KG1 (cell line): Measurements from ENCODE around the gene RTTN.
"Not testable (repeated sequence)": the region's sequence is repeated elsewhere in the genome, so short reads cannot be mapped to it uniquely, and the experiment has no call there.

Source experiments
- DNase-seq: peaks from one replicate; lab custom pipeline; 2025; lab: John Stamatoyannopoulos, UW

RTTN gene

DNA sequence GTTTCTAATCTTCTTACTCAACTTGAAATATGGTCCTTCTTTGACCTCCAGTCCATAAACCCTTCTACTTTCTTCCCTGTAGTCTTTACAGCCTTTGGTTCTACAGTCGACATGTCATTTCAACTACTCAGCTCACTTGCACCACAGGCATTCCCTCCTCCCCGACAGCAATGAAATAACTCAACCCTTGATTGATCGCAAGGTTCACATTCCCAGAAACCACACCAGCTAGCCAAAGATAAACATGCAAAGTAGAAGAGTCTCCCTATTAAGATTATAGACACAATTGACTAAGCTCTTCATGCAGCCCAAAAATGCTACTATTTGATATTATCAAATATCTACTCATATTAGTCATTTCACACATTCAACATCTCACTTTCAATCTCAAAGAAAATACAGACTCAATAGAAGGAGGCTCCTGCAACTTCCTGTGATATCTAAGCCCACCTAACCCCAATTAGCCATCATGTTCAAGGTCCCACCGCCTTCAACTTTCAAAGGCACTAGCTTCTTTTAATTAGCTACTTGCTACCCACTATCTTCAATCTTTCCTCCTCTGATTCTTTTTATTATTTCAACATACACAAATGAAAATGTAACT lies 50.8 kb downstream of the RTTN start:
- no peak for DNase-seq

DNA sequence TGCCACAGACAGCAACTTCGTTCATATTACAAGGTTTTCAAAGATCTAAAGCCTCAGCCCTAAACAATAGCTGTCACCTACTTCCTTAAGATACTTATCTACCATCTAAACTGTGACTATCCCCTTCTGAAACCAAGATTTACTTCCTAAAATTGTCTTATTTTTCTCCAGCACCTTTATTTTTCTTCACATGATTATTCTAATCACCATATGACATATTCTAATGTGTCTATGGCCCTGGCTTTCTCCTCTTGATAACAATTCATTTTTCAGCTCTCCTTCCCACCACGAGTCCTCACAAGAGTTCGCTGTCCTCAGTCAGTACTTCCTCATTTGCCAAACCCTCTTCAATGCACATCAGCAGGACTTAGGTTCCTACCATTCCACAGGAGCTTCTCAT lies 53.9 kb downstream of the RTTN start:
- peak; percentile 18 for DNase-seq

DNA sequence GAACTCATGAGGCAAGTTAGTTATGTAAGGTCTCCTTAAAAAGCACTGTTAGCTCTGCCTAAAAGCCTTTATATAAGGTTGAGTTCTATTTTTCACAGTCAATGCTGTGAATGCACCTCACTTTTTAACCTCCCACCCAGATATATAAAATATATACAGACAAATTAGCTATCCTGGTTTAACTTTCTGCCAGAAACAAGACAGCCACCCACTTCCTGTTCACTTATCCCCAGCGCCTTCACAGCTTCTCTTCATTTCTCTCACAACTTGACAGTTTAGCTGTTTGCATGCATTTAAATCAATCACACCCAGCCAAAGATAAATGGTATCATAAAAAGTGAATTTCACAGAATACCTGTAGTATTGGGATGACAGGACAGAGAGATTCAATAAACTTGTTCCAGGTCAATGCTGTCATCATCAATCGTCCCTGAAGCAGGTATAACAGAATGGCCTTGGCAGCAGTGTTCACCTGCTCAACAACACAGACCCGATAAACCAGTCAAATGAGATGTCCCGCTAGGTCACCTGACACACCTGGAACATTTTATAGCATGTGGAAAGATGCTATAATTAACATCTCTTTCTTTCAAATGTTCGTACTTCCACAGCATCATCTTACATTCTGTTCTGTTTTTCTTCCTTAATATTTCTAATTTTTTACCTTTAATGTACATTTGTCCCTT lies 55.7 kb downstream of the RTTN start:
- no peak for DNase-seq

DNA sequence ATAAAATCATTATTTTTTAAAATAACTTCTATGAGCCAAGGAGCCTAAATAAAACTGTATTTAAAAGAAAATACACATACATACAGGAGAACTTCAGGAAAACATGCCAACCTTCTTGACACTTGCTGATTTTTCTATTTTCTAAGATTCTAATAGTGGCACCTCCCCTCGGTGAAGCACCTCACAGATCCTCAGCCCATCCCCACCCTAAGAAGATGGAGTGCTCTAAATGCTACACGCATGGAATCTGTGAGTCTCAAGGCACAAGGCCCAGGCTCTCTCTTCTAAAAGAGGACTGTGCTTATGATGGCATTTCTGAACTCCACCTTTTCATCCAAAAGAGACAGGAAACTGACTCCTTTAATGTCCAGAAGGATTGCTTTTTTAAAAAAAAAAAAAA lies 56.3 kb downstream of the RTTN start:
- no peak for DNase-seq

DNA sequence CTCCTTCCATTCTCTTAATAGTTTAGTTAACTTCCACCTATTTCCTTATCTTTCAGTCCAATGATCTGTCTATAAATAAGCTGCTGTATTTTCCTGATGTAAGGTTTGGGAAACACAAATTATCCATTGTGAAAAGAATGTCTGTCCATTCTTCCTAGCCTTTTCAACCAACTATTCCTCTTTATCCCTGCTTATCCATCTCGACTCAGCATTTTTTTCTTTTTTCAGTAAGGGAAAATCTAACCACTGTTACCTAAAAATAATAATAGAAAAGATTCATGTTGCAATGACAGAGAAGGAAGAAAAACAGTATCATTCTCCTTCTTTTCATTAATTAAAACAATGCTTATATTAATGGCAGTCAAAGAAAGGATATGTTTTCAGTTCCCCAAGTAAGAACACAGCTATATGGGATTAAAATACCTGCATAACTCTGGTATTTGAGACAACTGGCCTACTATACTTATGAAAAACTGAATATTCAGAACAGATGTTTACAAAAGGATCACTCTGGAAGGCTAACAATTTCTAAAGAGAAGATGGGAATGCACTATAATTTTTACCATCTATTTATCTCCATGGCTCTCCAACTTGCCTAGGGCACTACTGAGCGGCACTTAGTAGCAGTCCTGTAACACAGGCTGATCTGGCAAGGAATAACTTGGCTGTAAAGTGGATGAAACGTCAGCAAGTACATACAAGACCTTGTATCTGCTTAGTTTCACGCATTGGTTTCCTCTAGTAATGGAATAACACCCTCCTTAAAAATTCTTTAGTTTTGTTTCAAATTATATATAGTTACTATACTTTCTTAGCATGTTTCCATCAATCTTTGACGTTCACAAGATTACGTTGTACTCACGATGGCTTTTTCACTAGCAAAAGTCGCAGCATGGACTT lies 57.2 kb downstream of the RTTN start:
- no peak for DNase-seq

DNA sequence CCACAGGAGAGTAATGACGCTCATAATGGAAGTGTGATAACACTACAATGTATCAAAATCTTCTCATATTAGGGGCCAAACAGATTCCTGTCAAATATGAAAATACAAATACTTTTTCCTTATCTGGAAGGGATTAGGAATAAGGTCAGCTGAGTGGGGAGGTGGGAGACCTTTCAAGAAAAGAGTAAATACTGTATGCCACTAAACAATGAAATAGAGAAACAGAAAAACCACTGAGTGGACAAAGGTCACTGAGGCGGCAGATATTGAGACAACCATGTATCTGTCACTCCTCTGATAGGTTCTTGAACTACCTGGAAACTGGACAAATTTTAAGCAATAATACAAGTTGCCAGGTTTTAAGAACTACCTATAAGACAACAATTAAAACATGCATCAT lies 59.3 kb downstream of the RTTN start:
- DNase-seq = no peak

DNA sequence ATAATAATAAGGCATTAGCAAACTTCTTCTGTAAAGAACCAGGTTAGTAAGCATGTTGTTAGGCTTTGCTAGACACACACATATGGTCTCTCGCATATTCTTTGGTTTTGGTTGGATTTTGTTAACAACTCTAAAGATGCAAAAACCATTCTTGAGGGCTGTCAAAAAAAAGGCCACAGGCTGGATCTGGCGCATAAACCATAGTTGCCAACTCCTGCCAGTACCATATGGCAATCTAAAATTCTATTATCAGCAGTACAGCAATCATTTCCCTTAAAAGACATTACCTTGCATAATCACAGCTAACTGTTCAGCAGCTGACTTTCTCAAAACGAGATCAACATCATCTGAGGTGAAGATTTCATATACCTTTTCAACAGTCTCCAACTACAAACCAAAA lies 63.5 kb downstream of the RTTN start:
- no peak for DNase-seq

DNA sequence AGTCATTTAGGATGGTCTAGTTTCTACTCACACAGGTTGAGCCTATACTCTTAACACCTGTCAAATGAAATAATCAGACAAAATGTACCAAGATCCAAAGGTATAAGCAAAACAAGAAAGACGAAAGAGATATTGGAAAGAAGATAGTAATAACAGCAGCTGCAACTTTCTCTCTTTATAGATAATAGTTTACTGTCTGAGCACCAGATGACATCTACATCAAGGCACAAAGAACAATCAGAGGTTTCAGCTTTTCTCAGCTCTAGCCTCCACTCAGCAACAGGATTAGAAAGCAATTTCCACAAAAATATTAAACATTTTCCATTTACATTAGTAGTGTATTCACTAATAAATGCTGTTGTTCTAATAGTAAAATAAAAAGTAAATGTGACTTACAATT lies 66.3 kb downstream of the RTTN start:
- no peak for DNase-seq

DNA sequence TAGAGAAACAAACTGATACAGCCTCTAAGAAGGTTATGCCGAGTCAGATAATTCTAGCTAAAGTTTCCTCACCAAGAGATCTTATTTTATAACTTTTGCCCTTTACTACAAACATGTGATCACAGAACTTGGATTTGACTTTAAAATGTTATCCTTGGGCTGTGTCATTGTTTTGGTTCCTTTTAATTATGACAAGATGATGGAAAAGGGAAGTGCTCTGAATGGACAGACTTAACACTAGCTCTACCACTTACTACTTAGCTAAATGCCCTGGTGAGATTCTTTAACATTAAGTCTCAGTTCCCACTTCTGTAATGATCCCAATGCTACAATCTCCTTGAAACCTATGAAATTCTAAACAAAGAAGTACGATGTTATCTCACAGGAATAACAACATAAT lies 69.9 kb downstream of the RTTN start:
- DNase-seq = no peak

DNA sequence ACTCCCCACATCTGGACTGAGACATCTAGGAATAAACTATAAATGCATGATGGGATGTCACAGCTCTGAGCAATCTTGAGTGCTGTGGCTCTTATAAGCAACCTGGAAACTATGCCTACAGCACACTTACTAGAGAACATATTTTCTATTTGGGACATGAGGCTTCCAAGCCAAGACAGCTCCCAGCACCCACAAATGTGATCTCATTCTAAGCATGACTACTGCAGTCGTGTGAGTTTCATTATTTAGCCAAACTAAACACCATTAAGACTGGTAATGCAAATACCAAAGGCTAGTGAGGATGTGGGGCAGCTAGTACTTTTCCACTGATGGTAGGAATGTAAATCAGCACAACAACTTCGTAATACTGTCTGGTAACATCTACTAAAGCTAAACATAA lies 72.5 kb downstream of the RTTN start:
- no peak for DNase-seq

DNA sequence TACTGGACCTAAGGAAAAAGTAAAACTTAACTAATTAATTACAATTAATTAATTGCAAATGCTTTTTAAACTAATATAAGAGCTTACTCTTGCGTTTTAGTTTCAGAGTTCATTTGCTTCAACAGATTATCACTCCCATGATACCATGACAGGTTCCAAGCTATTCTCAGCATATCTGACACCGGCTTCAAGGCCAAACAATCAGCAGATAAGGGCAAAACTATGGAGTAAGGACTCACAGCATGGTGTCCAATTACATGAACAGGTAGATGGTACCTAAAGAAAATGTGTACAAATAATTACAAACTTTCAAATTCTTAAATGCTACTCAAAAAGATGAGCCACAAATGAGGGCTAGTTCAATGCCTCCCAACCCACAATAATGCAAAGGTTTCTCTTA lies 77.2 kb downstream of the RTTN start:
- no peak for DNase-seq

DNA sequence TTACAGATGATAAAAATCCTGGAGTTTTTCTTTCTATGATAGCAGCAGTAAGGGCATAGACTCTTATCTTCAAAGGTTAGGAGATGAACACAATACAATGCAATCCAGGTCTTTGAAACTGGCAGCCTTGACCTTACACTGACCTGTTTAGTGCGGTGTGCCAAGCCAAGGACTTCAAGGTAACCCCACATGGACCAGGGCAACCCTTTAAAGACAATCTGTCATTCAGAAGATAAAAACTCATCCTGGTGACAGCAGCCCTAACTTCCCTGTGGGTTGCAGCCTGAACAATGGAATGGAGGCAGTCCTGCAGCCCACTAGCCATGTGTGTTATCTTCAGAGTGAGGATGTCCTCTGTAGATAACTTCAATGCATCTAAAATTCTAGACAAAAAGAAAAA lies 78.1 kb downstream of the RTTN start:
- DNase-seq = no peak

DNA sequence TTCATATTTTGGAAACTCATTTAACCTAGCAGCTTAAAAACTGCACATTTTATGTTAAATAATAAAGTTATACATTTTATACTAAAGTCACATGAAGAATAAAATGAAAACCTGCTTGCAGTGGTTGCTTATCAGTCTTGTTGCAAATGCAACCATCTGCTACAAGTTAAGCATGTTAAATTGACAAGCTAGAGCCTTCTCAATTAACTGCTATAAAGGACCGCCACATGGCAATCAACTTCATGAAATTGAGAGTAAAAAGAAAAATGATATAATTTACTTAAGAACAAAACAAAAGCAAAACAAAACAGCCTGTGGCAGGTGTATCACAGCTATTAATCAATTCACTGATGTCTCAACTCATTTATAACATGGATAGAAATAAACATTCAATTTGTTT lies 78.7 kb downstream of the RTTN start:
- DNase-seq = no peak

DNA sequence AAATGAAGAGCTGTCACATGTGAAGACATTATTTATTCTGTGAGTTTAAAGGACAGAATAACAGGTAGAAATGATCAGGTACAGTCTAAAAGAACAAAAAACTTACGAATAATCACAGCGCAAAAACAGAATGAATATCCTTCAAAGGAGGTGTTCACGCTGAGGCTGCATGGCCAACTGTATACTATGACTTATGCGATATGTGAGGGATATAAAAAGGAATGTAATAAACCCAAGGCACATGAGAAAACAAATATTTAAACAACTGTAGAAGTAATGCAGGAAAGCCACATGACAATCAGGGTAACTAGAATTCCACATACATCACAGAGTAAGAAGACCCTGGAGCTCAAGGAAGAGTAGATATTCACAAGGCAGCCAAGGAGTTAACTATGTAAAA lies 81.3 kb downstream of the RTTN start:
- DNase-seq = no peak

DNA sequence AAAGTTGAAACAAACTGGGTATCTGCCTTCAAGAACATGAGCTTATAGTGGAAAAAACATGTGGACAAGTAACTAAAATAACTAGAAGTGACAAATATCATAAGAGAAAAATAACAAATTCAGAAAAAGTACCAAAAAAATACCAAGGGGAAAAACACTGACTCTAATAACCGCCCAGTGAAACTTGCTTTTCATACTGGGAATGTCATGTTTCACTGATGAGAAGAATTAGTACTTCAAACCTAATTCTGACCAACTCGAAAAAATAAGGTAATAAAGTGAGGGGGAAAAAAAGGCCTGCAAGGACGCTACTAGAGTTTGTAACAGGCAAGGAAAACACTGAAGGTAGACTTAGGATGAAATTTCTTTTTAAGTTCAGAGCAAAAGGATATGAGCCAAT lies 83.6 kb downstream of the RTTN start:
- no peak for DNase-seq

DNA sequence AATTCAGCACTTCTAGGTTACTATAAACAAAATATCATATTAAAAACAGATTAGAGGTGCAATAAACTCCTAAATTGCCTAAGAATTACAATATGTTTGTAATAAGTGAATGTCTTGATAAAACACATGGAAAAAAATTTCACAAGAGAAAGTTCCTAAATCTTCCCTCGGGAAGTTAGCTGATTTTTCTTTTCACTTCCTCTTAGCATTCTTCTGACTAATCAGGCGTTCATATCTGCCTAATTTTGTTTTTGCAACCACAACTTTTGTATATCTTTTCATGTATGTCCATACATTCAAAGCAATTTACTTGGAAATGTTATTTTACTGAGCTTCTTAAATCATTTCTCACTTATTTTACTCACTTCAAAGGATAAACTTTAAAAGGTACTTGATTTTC lies 88.5 kb downstream of the RTTN start:
- DNase-seq = no peak

DNA sequence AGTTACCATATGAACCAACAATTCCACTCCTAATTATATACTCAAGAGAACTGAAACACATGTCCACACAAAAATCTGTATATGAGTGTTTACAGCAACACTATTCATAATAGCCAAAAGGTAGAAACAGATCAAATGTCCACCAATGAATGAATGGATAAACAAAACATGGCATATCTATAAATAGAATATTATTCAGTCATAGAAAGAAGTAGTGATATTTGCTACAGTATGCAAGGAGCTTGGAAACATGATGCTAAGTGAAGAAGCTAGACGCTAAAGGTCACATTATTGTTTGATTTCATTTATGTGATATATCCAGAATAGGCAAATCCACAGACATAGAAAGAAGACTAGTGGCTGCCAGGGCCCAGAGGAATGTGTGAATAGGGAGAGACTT lies 92.0 kb downstream of the RTTN start:
- no peak for DNase-seq

DNA sequence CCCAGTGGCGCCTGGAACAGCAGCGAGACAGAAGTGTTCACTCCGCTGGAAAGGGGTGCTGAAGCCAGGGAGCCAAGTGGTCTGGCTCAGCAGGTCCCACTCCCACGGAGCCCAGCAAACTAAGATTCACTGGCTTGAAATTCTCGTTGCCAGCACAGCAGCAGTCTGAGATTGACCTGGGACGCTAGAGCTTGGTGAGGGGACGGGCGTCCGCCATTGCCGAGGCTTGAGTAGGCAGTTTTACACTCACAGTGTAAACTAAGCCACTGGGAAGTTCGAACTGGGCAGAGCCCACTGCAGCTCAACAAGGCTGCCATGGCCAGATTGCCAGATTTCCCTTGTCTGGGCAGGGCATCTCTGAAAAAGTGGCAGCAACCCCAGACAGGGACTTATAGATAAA lies 94.8 kb downstream of the RTTN start:
- DNase-seq = no peak

DNA sequence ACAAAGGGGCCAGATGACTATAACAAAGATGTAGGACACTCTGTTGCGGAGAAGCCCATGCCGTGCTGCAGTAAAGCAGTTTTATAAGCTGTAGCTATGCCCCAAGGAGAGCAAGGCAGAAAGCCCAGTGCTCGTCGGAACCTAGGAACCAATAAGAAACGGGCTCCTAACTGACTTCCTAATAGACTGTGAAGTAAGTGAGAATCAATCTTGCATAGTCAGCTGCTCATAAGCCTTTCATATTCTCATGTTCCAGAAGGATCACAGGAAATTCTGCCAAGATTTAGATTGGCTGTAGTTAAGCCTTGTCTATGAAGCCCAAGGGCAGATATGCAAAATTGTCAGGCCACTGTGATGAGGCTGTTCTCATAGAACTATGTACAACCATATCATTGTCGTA lies 98.4 kb downstream of the RTTN start:
- no peak for DNase-seq

DNA sequence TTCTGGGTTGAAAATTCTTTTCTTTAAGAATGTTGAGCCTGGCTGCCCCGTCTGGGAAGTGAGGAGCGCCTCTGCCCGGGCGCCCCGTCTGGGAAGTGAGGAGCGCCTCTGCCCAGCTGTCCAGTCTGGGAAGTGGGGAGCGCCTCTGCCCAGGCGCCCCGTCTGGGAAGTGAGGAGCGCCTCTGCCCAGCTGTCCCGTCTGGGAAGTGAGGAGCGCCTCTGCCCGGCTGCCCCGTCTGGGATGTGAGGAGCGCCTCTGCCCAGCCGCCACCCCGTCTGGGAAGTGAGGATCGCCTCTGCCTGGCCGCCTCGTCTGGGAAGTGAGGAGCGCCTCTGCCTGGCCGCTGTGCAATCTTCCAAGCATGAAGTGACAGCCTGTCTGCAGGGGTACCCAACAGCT lies 102.6 kb downstream of the RTTN start:
- DNase-seq = not testable (repeated sequence)

DNA sequence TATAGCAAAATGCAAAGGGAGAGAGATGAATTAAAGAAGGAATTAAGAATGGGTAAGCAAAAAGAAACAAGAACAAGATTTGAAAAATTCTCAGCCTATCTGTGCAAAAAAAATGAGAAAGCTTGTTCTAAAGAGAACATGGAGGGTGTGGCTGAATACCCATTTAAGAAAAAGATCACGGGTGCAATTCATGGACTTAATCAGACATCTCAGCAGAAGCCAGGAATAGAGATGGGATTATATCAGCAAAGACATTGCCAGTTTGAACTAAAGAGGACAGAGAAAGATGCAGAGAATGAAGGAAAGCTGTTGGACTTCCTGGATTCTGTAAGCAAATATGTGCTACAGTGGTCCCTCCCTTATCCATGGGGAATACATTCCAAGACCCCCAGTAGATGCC lies 115.6 kb downstream of the RTTN start:
- DNase-seq = no peak

DNA sequence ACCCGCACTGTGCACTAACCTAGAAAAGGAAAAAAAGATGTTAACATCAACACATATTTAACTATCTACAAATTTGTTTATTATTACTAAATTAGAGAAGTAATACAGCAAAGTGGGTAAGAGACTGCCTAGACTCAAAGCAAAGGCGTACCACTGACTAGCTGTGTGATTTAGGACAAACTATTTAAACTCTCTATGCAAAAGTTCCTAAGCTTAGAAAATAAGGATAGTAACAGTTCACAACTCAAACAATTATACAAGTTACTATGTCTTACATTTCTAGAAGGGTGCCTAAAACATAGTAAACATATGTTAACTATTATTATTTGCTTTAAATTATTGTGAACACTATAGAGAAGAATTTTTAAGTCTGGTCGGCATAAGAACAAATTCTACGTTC lies 119.4 kb downstream of the RTTN start:
- no peak for DNase-seq

DNA sequence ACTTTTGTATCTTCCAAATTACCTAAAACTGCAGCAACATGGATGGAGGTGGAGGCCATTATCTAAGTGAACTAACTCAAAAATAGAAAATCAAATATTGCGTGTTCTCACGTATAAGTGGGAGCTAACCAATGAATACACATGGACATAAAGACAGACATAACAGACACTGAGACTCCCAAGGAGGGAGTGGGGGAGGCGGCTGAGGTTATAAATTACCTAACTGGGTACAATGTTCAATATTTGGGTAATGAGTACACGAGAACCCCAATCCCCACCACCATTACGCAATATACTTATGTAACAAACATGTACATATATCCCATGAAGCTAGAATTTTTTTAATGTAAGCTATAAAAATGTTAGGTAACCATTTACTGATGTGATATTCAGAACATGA lies 119.8 kb downstream of the RTTN start:
- no peak for DNase-seq
